T1000 (cell line): ENCODE results near the gene HAUS7.
"Not testable (repeated sequence)": the region's sequence is repeated elsewhere in the genome, so short reads cannot be mapped to it uniquely, and the experiment has no call there.

Source experiments
- DNase-seq: peaks from one replicate; lab custom pipeline; 2025; ENCODE audit warnings: mixed read lengths; lab: John Stamatoyannopoulos, UW

HAUS7 gene

GRCh38 chrX:153408871-153409351 lies 61.5 kb downstream of the HAUS7 start:
- DNase-seq, result no peak

GRCh38 chrX:153408221-153408721 lies 62.1 kb downstream of the HAUS7 start:
- no peak for DNase-seq

GRCh38 chrX:153407736-153408135 lies 62.6 kb downstream of the HAUS7 start:
- DNase-seq, result no peak

DNA sequence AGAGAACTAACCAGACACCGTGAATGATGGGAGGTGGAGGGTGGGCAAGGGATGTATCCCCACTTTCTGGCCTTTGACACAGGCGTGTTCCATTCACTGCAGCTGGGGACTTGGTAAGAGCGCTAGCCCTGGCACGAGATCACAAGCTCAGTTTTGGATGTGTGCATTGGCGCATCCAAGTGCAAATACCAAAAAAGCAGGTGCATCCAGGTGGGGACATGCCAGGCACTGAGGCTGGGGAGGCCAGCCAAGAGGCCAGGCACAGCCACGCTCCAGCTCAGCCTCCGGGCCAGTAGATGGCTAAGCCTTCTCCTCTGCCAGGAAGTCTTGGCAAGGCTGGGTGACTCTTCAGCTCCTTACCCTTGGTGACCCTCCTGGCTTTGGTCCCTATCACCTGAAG lies 63.5 kb downstream of the HAUS7 start:
- DNase-seq, result no peak

DNA sequence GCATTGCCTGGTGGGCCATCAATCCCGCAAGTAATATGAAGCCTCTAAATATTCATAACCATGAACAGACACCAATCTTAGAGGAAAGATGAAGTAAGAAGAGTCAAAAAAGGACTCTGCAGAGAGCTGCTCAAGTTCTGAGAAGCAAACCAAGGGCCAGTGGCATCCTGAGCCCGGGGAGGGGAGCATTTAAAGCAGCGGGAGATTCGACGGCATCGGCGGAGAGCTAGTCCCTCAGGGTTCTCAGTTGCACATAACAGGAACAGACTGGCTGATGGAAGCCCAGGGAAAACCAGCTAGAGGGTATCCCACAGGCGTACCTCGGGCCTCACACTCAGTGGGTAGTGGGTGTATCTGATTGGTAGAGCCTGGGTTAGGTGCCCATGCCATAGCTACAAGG lies 64.4 kb downstream of the HAUS7 start:
- no peak for DNase-seq

DNA sequence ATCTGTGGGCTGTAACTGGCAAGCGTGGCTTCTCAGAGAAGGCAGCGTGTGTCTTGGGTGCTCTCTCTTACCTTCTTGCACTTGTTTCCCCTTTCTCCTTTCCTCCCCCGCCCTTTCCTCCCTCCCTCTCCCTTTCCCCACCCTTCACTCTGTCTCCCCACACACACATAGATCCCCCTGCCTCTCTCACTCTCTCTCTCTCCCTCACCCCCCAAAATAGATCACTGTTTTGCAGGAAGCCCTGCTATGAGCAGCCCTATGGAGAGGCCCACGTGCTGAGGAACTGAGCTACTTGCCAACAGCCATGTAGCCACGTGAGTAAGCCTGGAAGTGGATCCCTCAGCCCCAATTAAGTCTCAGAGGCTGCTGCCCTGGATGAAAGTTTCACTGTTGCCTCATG lies 65.0 kb downstream of the HAUS7 start:
- no peak for DNase-seq

DNA sequence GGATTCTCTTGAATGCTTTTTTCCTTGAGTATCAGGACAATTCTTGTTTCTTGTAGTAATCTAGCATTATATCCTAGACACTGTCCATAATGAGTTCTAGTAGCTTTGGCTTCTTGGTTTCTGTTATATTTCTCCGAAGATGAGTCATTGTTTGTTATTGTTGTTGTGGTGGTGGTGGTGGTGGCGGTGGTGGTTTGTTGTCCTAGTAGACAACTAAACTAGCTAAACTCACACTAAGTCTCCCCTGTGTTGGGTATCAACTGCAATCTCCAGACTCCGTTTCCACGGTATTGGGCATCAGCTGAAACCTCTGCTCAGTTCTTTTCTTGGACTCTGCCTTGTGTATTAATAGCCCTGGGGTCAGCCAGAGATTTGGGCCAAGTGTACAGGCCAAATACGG lies 66.0 kb downstream of the HAUS7 start:
- not testable (repeated sequence) for DNase-seq

- DNase-seq, result no peak
These were observed 69.1 kb downstream of the HAUS7 start, which contains the start of gene PNMA6E for GRCh38 chrX:153401133-153401764. Gene PNMA6E (minus strand): TSS chrX:153401350. CDS start chrX:153398849, 2,501 bp downstream.

DNA sequence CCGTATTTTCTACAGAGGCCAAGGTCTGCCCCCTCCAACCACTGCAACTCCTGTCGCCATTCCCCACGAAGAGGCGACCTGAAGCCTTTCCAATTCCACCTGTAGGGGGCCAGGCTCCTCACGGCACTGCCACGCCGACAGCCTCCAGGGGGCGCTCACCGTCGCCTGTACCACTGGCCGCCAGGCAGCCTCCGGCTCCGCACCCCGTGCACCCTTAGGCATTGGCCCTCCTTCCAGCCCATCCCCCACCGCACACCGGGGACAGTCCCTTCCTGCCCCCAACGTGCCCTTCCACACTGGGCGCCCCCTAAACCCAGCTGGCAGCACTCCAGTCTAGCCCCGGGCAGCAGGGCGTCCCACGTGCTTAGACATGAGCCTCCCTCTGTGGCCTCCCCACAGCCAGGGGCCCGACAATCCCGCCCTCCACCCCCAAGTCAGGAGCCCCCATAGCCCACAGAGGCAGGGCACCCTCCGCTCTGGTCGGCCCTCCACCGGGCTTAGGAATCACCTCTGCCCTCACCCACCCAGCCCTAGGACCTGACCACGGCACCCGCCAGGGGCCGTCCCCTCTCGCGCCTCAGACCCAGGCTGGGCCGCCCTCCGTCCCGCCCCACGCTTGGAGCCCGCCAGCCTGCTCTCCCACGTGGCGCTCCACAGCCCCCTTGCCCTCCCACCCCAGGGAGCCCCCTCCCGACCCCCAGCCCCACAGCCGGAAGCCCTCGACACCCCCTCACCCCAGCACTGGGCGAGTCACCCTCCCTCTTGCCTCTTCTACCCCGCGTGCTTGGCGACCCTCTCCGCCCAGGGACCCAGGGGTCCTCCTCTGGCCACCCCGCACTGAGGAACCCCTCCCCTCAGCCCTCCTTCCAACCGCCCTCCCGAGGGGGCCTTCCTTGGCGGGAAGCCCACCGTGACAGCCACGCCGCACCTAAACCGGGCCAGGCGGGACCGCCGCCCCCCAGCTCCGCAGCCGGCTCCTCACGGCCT lies 69.9 kb downstream of the HAUS7 start:
- DNase-seq, result no peak

DNA sequence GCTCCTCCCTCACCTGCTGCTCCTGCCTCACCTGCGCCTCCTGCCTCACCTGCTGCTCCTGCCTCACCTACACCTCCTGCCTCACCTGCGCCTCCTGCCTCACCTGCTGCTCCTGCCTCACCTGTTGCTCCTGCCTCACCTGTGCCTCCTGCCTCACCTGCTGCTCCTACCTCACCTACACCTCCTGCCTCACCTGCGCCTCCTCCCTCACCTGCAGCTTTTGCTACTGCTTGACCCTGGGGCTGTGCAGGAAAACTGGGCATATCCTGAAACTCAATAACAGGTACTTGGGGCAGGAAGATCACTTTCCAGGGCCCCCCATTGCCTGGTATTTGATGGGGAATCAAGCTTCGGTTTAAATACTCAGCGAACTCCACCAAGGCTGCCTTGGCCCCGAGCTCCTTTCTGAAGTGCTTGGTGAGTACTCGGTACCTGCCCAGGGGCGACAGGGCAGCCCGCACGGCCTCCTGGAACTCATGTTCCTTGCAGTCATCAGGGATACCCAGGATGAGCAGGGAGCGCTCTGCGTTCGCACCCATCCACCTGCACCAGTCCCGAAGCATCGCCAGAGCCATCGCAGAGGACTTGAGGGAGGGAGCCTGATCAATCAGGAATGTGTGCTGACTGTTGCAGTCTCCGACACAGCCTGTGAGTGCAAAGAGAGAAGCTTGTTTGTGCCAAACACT lies 72.0 kb downstream of the HAUS7 start:
- DNase-seq, result no peak
